HCT116 (cell line): ENCODE data around the gene POMGNT2. TPM values are rescaled to one million over a fixed set of nuclear protein-coding genes. Genes with fewer than 3 reads are reported as not detected.

Experiments used
- ATAC-seq: fragments of 200-7000 bp; cut with Tn5 transposase; 2 replicates; pipeline ENCODE4 v1.9.1; 2020; ENCODE audit warnings: mild to moderate bottlenecking, moderate library complexity
- BruUV-seq: library from RNA; stranded (reverse); fragments of 400-500 nt; replicated peaks from 2 replicates; lab custom pipeline; 2021; lab: Mats Ljungman, UMichigan
- CTCF ChIA-PET: fragments of 300-600 bp; sonication (Branson Sonifier 250); formaldehyde crosslinking; loops from one replicate; lab custom pipeline; 2021; ENCODE audit warnings: antibody characterized with exemption; lab: Charles Lee
- POLR2A ChIA-PET: fragments of 300-600, 350-600 bp; sonication (Branson Sonifier 250); formaldehyde crosslinking; loops from one replicate; lab custom pipeline; 2021; ENCODE audit warnings: antibody characterized with exemption; lab: Charles Lee
- RAD21 ChIA-PET, 2 experiments: fragments of 300-600 bp; sonication (Branson Sonifier 250); formaldehyde crosslinking; loops; one replicate each; lab custom pipeline; 2023; ENCODE audit warnings: low total read pairs in 2 of 2; ENCODE audit not compliant: uncharacterized antibody in 2 of 2, unreplicated experiment in 2 of 2, low non-redundant PET in 1 of 2; lab: Charles Lee
- DNase-seq: peaks from one replicate; pipeline ENCODE4 v3.0.0-alpha.2; 2010; ENCODE audit warnings: low read depth, low spot score
- H2AFZ ChIP-seq: fragments of 200-600 bp; shearing (Covaris generic), sonication (generic); 2 replicates; pipeline ENCODE4 v1.6.1; 2017; ENCODE audit warnings: low read depth, mixed run types, mixed read lengths, antibody characterized with exemption, low read length; ENCODE audit not compliant: poor library complexity, severe bottlenecking
- H3K27ac ChIP-seq: 2 replicates; pipeline ENCODE4 v1.5.1; 2012; ENCODE audit warnings: low read depth, low read length
- H3K27me3 ChIP-seq: fragments of 200-600 bp; sonication (generic); 2 replicates; pipeline ENCODE4 v1.6.1; 2016; ENCODE audit warnings: mixed run types, low read length, mixed read lengths; ENCODE audit not compliant: insufficient read depth
- H3K36me3 ChIP-seq, 2 experiments: fragments of 200-500 bp in 1 of 2; fragments of 200-600 bp in 1 of 2; sonication (Bioruptor generic) in 1 of 2; sonication (generic) in 1 of 2; 2 replicates each; pipeline versions ENCODE4 v1.5.1 to v1.6.1; 2014 to 2016; ENCODE audit warnings: low read length in 2 of 2, inconsistent platforms in 1 of 2, mixed read lengths in 1 of 2, mixed run types in 1 of 2; ENCODE audit not compliant: insufficient read depth in 2 of 2, control insufficient read depth in 1 of 2
- H3K4me1 ChIP-seq, 2 experiments: fragments of 200-600 bp in 1 of 2; sonication (generic) in 1 of 2; 2 replicates each; pipeline versions ENCODE4 v1.5.1 to v1.6.1; 2012 to 2017; ENCODE audit warnings: low read length in 2 of 2, inconsistent platforms in 1 of 2, mild to moderate bottlenecking in 1 of 2, mixed read lengths in 1 of 2, mixed run types in 1 of 2, moderate library complexity in 1 of 2; ENCODE audit not compliant: insufficient read depth in 2 of 2, control insufficient read depth in 1 of 2
- H3K4me2 ChIP-seq: fragments of 200-600 bp; sonication (generic); 2 replicates; pipeline ENCODE4 v1.6.1; 2017; ENCODE audit warnings: mixed run types, low read length, mixed read lengths
- H3K4me3 ChIP-seq, 2 experiments: fragments of 200-600 bp in 1 of 2; sonication (generic) in 1 of 2; replicated peaks in 1 of 2; 2 replicates each; pipeline ENCODE4 v1.5.1; 2011 to 2016; ENCODE audit warnings: low read length in 2 of 2, control low read depth in 1 of 2, low read depth in 1 of 2, mild to moderate bottlenecking in 1 of 2, mixed read lengths in 1 of 2, mixed run types in 1 of 2
- H3K79me2 ChIP-seq: fragments of 200-600 bp; sonication (generic); 2 replicates; pipeline ENCODE4 v1.6.1; 2017; ENCODE audit warnings: mild to moderate bottlenecking, mixed run types, low read length, moderate library complexity, mixed read lengths; ENCODE audit not compliant: insufficient read depth
- H3K9ac ChIP-seq: fragments of 200-600 bp; sonication (generic); 2 replicates; pipeline ENCODE4 v1.6.1; 2016; ENCODE audit warnings: low read length, mixed read lengths
- H3K9me2 ChIP-seq: fragments of 200-600 bp; sonication (generic), shearing (Covaris generic); 2 replicates; pipeline ENCODE4 v1.6.1; 2017; ENCODE audit warnings: mixed run types, mild to moderate bottlenecking, moderate library complexity; ENCODE audit not compliant: insufficient read depth
- H3K9me3 ChIP-seq, 2 experiments: fragments of 200-500 bp in 1 of 2; fragments of 200-600 bp in 1 of 2; sonication (Bioruptor generic) in 1 of 2; sonication (generic) in 1 of 2; 2 replicates each; pipeline ENCODE4 v1.6.1; 2014 to 2017; ENCODE audit warnings: low read length in 2 of 2, mixed read lengths in 2 of 2, inconsistent platforms in 1 of 2, low read depth in 1 of 2, mild to moderate bottlenecking in 1 of 2, mixed run types in 1 of 2, moderate library complexity in 1 of 2; ENCODE audit not compliant: control insufficient read depth in 1 of 2, insufficient read depth in 1 of 2
- H4K20me1 ChIP-seq: fragments of 200-600 bp; sonication (generic), shearing (Covaris generic); 2 replicates; pipeline ENCODE4 v1.6.1; 2017; ENCODE audit warnings: mixed run types, mild to moderate bottlenecking, moderate library complexity; ENCODE audit not compliant: insufficient read depth
- CEBPB ChIP-seq: IDR thresholded peaks from 2 replicates; pipeline ENCODE4 v1.6.1; 2012; ENCODE audit warnings: low read depth
- EZH2 ChIP-seq: fragments of 200-600 bp; sonication (generic); IDR thresholded peaks from 2 replicates; pipeline ENCODE4 v1.6.1; 2017; ENCODE audit warnings: antibody characterized with exemption, mixed run types
- JUND ChIP-seq: IDR thresholded peaks from 2 replicates; pipeline ENCODE4 v1.6.1; 2012
- POLR2A ChIP-seq: IDR thresholded peaks from 2 replicates; pipeline ENCODE4 v1.7.0; 2011; ENCODE audit warnings: borderline replicate concordance; ENCODE audit not compliant: insufficient read depth, insufficient read length; ENCODE audit errors: extremely low read depth
- POLR2AphosphoS5 ChIP-seq: IDR thresholded peaks from 2 replicates; pipeline ENCODE4 v1.6.1; 2011; ENCODE audit warnings: mild to moderate bottlenecking, low read depth, low read length, moderate library complexity
- RAD21 ChIP-seq: IDR thresholded peaks from 2 replicates; pipeline ENCODE4 v1.6.1; 2012; ENCODE audit warnings: low read depth, mild to moderate bottlenecking
- TCF7L2 ChIP-seq: IDR thresholded peaks from 2 replicates; pipeline ENCODE4 v1.7.0; 2011; ENCODE audit warnings: borderline replicate concordance, inconsistent platforms; ENCODE audit not compliant: insufficient read depth, insufficient read length; ENCODE audit errors: extremely low read depth
- ZNF274 ChIP-seq: fragments of 200-500 bp; sonication (Bioruptor generic); IDR thresholded peaks from 2 replicates; pipeline ENCODE4 v1.6.1; 2014; ENCODE audit warnings: mild to moderate bottlenecking, low read depth, low read length, inconsistent platforms
- intact Hi-C: fragments of 100-400 bp; cut with micrococcal nuclease; formaldehyde crosslinking; loops from 2 replicates; pipeline ENCODE4 v1.10.0; 2022
- total RNA-seq: library from RNA; stranded (reverse); gene quantifications from one replicate; pipeline ENCODE4 v1.2.1, GENCODE V29; 2021; ENCODE audit not compliant: unreplicated experiment
- TF ChIP-seq, protein P1 (sequence below): IDR thresholded peaks from 2 replicates; pipeline ENCODE4 v1.6.1; 2012
- TF ChIP-seq, protein P2 (sequence below): IDR thresholded peaks from 2 replicates; pipeline ENCODE4 v1.6.1; 2011; ENCODE audit warnings: mild to moderate bottlenecking, low read length, moderate library complexity; ENCODE audit not compliant: insufficient replicate concordance; ENCODE audit errors: extremely low read depth
- TF ChIP-seq, protein P3 (sequence below): IDR thresholded peaks from 2 replicates; pipeline ENCODE4 v1.6.1; 2012; ENCODE audit warnings: low read depth
- TF ChIP-seq, protein P4 (sequence below), 3 experiments: fragments of 200-600 bp in 1 of 3; sonication (generic) in 1 of 3; IDR thresholded peaks in 2 of 3; conservative IDR thresholded peaks in 1 of 3; 2 replicates each; pipeline ENCODE4 v1.5.1; 2012 to 2017; ENCODE audit warnings: low read depth in 2 of 3, low read length in 2 of 3, antibody characterized with exemption in 1 of 3, borderline replicate concordance in 1 of 3, control low read depth in 1 of 3, mild to moderate bottlenecking in 1 of 3, mixed read lengths in 1 of 3, mixed run types in 1 of 3, moderate library complexity in 1 of 3; ENCODE audit not compliant: insufficient read depth in 1 of 3

POMGNT2 gene
- total RNA-seq, 1 experiment from 2014 or later: 21.6 TPM

DNA sequence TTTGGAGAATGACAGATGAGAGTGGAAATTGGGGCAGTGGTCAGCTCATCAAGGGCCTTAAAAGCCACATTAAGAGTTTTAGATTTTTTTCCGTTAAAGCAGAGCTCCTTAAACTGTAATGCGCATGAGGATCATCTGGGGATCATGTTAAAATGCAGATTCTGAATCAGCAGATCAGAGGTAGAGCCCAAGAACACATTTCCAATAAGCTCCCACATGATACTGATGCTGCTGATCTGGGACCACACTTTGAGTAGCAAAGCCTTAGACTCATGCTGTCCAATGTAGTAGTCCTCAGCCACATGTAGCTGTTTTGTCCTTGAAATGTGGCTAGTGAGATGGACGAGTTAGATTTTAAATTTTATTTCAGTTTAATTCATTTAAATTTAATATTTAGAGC is 26.3 kb upstream of the POMGNT2 start:
- Histone ChIP-seq H3K4me3 (no peak overlapping the region), H3K9ac (no peak overlapping the region), H3K36me3 (no peaks in the 10 kb centered on the region), H3K9me3 (no peaks in the 10 kb centered on the region)
- RAD21 ChIA-PET: no interaction called here
- no peak for TF ChIP-seq JUND
- TF ChIP-seq, protein P1, sequence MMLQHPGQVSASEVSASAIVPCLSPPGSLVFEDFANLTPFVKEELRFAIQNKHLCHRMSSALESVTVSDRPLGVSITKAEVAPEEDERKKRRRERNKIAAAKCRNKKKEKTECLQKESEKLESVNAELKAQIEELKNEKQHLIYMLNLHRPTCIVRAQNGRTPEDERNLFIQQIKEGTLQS: no peak
- TF ChIP-seq, all 23 proteins: peak for 0
- Histone ChIP-seq H3K4me2 (no peak overlapping the region), H3K9me2 (no peaks in the 10 kb centered on the region), H4K20me1 (no peaks in the 10 kb centered on the region), H3K79me2 (no peaks in the 10 kb centered on the region), H3K4me1 (no peaks in the 10 kb centered on the region), H2AFZ (no peak overlapping the region), H3K27me3 (no peaks in the 10 kb centered on the region), H3K27ac (no peak overlapping the region)
- ChIA-PET POLR2A (no interaction called here), CTCF (no interaction called here)
- DNase-seq: no peak
- intact Hi-C loops: no loop called here
- no TSS peak for BruUV-seq
- no peak for ATAC-seq

DNA sequence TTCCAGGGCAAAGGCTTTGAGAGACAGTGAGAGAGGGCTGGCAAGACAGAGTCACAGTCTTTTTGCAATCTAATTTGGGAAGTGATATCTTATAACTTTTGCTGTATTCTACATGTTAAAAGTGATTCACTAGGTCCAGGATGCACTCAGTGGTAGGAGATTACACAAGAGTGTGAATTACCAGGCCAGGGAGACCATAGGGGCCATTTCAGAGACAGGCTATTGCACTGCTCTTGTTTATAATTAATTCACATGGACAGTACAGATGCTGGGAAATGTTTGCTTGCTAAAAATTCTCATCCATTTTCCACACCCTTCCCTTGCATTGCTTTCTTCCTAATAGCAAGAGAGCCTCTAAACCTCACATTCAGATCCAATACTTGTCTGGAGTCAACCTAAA is 22.6 kb upstream of the POMGNT2 start:
- Histone ChIP-seq H3K4me2 (no peak overlapping the region), H2AFZ (no peak overlapping the region), H3K36me3 (no peaks in the 10 kb centered on the region), H3K4me1 (no peaks in the 10 kb centered on the region), H3K27me3 (no peaks in the 10 kb centered on the region), H3K4me3 (no peak overlapping the region), H3K9ac (no peak overlapping the region), H3K79me2 (no peaks in the 10 kb centered on the region), H3K9me2 (no peaks in the 10 kb centered on the region), H3K9me3 (no peaks in the 10 kb centered on the region), H3K27ac (no peak overlapping the region), H4K20me1 (no peaks in the 10 kb centered on the region)
- ATAC-seq (no peak), DNase-seq (no peak)
- intact Hi-C loops: no loop called here
- ChIA-PET RAD21 (no interaction called here), CTCF (no interaction called here), POLR2A (no interaction called here)
- BruUV-seq: no TSS peak
- TF ChIP-seq, protein P2, sequence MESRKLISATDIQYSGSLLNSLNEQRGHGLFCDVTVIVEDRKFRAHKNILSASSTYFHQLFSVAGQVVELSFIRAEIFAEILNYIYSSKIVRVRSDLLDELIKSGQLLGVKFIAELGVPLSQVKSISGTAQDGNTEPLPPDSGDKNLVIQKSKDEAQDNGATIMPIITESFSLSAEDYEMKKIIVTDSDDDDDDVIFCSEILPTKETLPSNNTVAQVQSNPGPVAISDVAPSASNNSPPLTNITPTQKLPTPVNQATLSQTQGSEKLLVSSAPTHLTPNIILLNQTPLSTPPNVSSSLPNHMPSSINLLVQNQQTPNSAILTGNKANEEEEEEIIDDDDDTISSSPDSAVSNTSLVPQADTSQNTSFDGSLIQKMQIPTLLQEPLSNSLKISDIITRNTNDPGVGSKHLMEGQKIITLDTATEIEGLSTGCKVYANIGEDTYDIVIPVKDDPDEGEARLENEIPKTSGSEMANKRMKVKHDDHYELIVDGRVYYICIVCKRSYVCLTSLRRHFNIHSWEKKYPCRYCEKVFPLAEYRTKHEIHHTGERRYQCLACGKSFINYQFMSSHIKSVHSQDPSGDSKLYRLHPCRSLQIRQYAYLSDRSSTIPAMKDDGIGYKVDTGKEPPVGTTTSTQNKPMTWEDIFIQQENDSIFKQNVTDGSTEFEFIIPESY: no peak
- TF ChIP-seq POLR2AphosphoS5: no peak
- no peak for TF ChIP-seq EZH2
- no peak for TF ChIP-seq TCF7L2
- TF ChIP-seq CEBPB: no peak
- no peak for TF ChIP-seq RAD21
- TF ChIP-seq, protein P3, sequence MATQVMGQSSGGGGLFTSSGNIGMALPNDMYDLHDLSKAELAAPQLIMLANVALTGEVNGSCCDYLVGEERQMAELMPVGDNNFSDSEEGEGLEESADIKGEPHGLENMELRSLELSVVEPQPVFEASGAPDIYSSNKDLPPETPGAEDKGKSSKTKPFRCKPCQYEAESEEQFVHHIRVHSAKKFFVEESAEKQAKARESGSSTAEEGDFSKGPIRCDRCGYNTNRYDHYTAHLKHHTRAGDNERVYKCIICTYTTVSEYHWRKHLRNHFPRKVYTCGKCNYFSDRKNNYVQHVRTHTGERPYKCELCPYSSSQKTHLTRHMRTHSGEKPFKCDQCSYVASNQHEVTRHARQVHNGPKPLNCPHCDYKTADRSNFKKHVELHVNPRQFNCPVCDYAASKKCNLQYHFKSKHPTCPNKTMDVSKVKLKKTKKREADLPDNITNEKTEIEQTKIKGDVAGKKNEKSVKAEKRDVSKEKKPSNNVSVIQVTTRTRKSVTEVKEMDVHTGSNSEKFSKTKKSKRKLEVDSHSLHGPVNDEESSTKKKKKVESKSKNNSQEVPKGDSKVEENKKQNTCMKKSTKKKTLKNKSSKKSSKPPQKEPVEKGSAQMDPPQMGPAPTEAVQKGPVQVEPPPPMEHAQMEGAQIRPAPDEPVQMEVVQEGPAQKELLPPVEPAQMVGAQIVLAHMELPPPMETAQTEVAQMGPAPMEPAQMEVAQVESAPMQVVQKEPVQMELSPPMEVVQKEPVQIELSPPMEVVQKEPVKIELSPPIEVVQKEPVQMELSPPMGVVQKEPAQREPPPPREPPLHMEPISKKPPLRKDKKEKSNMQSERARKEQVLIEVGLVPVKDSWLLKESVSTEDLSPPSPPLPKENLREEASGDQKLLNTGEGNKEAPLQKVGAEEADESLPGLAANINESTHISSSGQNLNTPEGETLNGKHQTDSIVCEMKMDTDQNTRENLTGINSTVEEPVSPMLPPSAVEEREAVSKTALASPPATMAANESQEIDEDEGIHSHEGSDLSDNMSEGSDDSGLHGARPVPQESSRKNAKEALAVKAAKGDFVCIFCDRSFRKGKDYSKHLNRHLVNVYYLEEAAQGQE: no peak
- TF ChIP-seq POLR2A: no peak
- TF ChIP-seq, protein P4, sequence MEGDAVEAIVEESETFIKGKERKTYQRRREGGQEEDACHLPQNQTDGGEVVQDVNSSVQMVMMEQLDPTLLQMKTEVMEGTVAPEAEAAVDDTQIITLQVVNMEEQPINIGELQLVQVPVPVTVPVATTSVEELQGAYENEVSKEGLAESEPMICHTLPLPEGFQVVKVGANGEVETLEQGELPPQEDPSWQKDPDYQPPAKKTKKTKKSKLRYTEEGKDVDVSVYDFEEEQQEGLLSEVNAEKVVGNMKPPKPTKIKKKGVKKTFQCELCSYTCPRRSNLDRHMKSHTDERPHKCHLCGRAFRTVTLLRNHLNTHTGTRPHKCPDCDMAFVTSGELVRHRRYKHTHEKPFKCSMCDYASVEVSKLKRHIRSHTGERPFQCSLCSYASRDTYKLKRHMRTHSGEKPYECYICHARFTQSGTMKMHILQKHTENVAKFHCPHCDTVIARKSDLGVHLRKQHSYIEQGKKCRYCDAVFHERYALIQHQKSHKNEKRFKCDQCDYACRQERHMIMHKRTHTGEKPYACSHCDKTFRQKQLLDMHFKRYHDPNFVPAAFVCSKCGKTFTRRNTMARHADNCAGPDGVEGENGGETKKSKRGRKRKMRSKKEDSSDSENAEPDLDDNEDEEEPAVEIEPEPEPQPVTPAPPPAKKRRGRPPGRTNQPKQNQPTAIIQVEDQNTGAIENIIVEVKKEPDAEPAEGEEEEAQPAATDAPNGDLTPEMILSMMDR (IDR thresholded peaks at IDR 0.05 in 2 of 3, conservative IDR thresholded peaks at IDR 0.05 in 1 of 3; ENCODE audit: borderline replicate concordance in 1 of 3, insufficient read depth in 1 of 3, low read depth in 2 of 3, low read length in 2 of 3): no peak
- no peak for TF ChIP-seq ZNF274
